Mucosa of descending colon (tissue), 3 donors: Measurements from ENCODE around the gene CTNND2. TPM values are rescaled to one million over a fixed set of nuclear protein-coding genes. Genes with fewer than 3 reads are reported as not detected.

ENCODE experiments used
- ATAC-seq: fragments of 200-7000 bp; cut with Tn5 transposase; one replicate; pipeline ENCODE4 v1.9.1; 2020; ENCODE audit warnings: mild to moderate bottlenecking, moderate library complexity
- DNase-seq, 3 donors: peaks; one replicate each; pipeline ENCODE4 v3.0.0-alpha.2; 2020
- H3K36me3 ChIP-seq: fragments of 200-600 bp; one replicate; pipeline ENCODE4 v1.8.0; 2021; ENCODE audit warnings: low read depth, mild to moderate bottlenecking
- H3K4me1 ChIP-seq: fragments of 200-600 bp; one replicate; pipeline ENCODE4 v1.8.0; 2021; ENCODE audit warnings: low read depth, mild to moderate bottlenecking
- H3K4me3 ChIP-seq: fragments of 200-600 bp; one replicate; pipeline ENCODE4 v1.8.0; 2021; ENCODE audit warnings: mild to moderate bottlenecking
- H3K9me3 ChIP-seq: fragments of 200-600 bp; one replicate; pipeline ENCODE4 v1.8.0; 2021; ENCODE audit warnings: mild to moderate bottlenecking
- CTCF ChIP-seq: fragments of 200-600 bp; IDR thresholded peaks from one replicate; pipeline ENCODE4 v1.8.0; 2022; ENCODE audit warnings: antibody characterized with exemption, mild to moderate bottlenecking
- intact Hi-C, 2 donors: fragments of 100-400 bp; cut with DNase I in 1 of 2; cut with micrococcal nuclease in 1 of 2; formaldehyde crosslinking; loops; one replicate each; pipeline versions ENCODE4 v1.11.0 to v1.11.1; 2022; cut with DNase I, micrococcal nuclease
- total RNA-seq, 3 donors: library from RNA; stranded (reverse); fragmentation: NEBNext Ultra II Directional in 2 of 3; extraction: Animal tissue kit (Norgen Biotek cat#: 25700) in 2 of 3; gene quantifications; one replicate each; pipeline versions ENCODE4 v1.2.1 to v1.2.4, GENCODE V29; 2021 to 2023
- donor health status: DM: no; HTN: no; CAD: no; lungs with moderate emphysema.
- donor health status: DM: no; HTN: no; CAD: no.
- donor health status: DM: no; HTN: yes; CAD: no.

Gene CTNND2
- total RNA-seq, 3 donors from 2014 or later = 0.70 to 3.4 (median 0.81) TPM

- Histone ChIP-seq H3K4me1 (no peaks in the 10 kb centered on the region), H3K36me3 (no peaks in the 10 kb centered on the region), H3K4me3 (no peak overlapping the region), H3K9me3 (no peaks in the 10 kb centered on the region)
- intact Hi-C loops = no loop called here
- TF ChIP-seq CTCF = no peak
- DNase-seq = no peak
- no peak for ATAC-seq
Observed at GRCh38 chr5:11301171-11301570, 603.1 kb downstream of the CTNND2 start.

GRCh38 chr5:11300736-11301135 lies 603.5 kb downstream of the CTNND2 start:
- Histone ChIP-seq H3K4me3 (no peak overlapping the region), H3K4me1 (no peaks in the 10 kb centered on the region), H3K9me3 (no peaks in the 10 kb centered on the region), H3K36me3 (no peaks in the 10 kb centered on the region)
- intact Hi-C loops = no loop called here
- no peak for TF ChIP-seq CTCF
- no peak for DNase-seq
- ATAC-seq = no peak

GRCh38 chr5:11298877-11299276 lies 605.4 kb downstream of the CTNND2 start:
- H3K4me3 ChIP-seq = no peak overlapping the region
- DNase-seq (no peak), ATAC-seq (no peak)
- no peaks in the 10 kb centered on the region for H3K9me3 ChIP-seq
- intact Hi-C loops = no loop called here
- H3K4me1 ChIP-seq = no peaks in the 10 kb centered on the region
- H3K36me3 ChIP-seq = no peaks in the 10 kb centered on the region
- TF ChIP-seq CTCF = no peak

- ATAC-seq = no peak
Observed at GRCh38 chr5:11293523-11293922, 610.7 kb downstream of the CTNND2 start.

GRCh38 chr5:11292648-11293356 lies 611.4 kb downstream of the CTNND2 start:
- no peak for DNase-seq
- no peak for TF ChIP-seq CTCF
- Histone ChIP-seq H3K9me3 (no peaks in the 10 kb centered on the region), H3K4me1 (peaks cover 8% of the 10 kb centered on the region), H3K36me3 (no peaks in the 10 kb centered on the region), H3K4me3 (no peak overlapping the region)
- intact Hi-C loops = no loop called here
- ATAC-seq = no peak

More at GRCh38 chr5:11293523-11293922, 610.7 kb downstream of the CTNND2 start:
- no peaks in the 10 kb centered on the region for H3K9me3 ChIP-seq
- H3K4me1 ChIP-seq = peaks cover 8% of the 10 kb centered on the region
- H3K4me3 ChIP-seq = no peak overlapping the region
- H3K36me3 ChIP-seq = no peaks in the 10 kb centered on the region
- DNase-seq = no peak
- intact Hi-C loops = no loop called here
- TF ChIP-seq CTCF = no peak
